ENCODE data around the gene CALHM3. TPM values are rescaled to one million over a fixed set of nuclear protein-coding genes. Genes with fewer than 3 reads are reported as not detected.

CALHM3 gene
- total and polyA plus RNA-seq, 8 donors: 0.08 to 1.5 (median 0.17) TPM

- ATAC-seq: no peak
- no peak for TF ChIP-seq CTCF (IDR thresholded peaks at IDR 0.05)
- 61 to 62% methylated on average over 4 of the region's 4 CpGs for WGBS, 2 donors
- Histone ChIP-seq H3K9me3 (no peaks in the 10 kb centered on the region), H3K36me3 (no peaks in the 10 kb centered on the region), H3K27ac (no peak overlapping the region), H3K4me3 (no peak overlapping the region), H3K4me1 (no peaks in the 10 kb centered on the region), H3K27me3 (no peaks in the 10 kb centered on the region)
- FAIRE-seq: no peak
- DNase-seq: no peak
- intact Hi-C loops (cut with DNase I): no loop called here
Measured at GRCh38 chr10:103459615-103460014, 19.4 kb downstream of the CALHM3 start.

GRCh38 chr10:103458720-103459119, 20.3 kb downstream of the CALHM3 start, which contains the start of gene CALHM1:
CALHM1 (minus strand) TSS chr10:103458900; CDS start chr10:103458751, 149 bp downstream.
- no peak within 1 kb of the TSS for H3K4me3 ChIP-seq
- no peaks in the 10 kb centered on the region for H3K9me3 ChIP-seq
- H3K36me3 ChIP-seq: no peaks in the 10 kb centered on the region
- 78 to 82% methylated on average over 9 of the region's 9 CpGs for WGBS, 2 donors
- no peak for ATAC-seq
- no peak for DNase-seq
- intact Hi-C loops (cut with DNase I): no loop called here
- no peak for TF ChIP-seq CTCF (IDR thresholded peaks at IDR 0.05)
- FAIRE-seq: no peak
- no peaks in the 10 kb centered on the region for H3K27me3 ChIP-seq
- no peaks in the 10 kb centered on the region for H3K4me1 ChIP-seq
- no peak within 1 kb of the TSS for H3K27ac ChIP-seq

- H3K4me1 ChIP-seq: no peaks in the 10 kb centered on the region
- WGBS, 2 donors: 93 to 95% methylated on average over 34 to 39 of the region's 39 CpGs
- FAIRE-seq: no peak
- no peak for ATAC-seq
- intact Hi-C loops (cut with DNase I): no loop called here
- no peaks in the 10 kb centered on the region for H3K9me3 ChIP-seq
- TF ChIP-seq CTCF (IDR thresholded peaks at IDR 0.05): no peak
- DNase-seq: no peak
- no peaks in the 10 kb centered on the region for H3K36me3 ChIP-seq
- H3K4me3 ChIP-seq: no peak overlapping the region
- H3K27me3 ChIP-seq: no peaks in the 10 kb centered on the region
- H3K27ac ChIP-seq: no peak overlapping the region
Measured at GRCh38 chr10:103457896-103458583, 21.0 kb downstream of the CALHM3 start.

- 75 to 84% methylated on average over 8 of the region's 8 CpGs for WGBS, 2 donors
- intact Hi-C loops (cut with DNase I): no loop called here
- no peak for DNase-seq
Measured at GRCh38 chr10:103457176-103457712, 21.8 kb downstream of the CALHM3 start.

More at GRCh38 chr10:103457176-103457712, 21.8 kb downstream of the CALHM3 start:
- TF ChIP-seq CTCF (IDR thresholded peaks at IDR 0.05): no peak
- H3K27me3 ChIP-seq: no peaks in the 10 kb centered on the region
- H3K36me3 ChIP-seq: no peaks in the 10 kb centered on the region
- no peaks in the 10 kb centered on the region for H3K9me3 ChIP-seq
- H3K27ac ChIP-seq: no peak overlapping the region
- ATAC-seq (no peak), FAIRE-seq (no peak)
- peaks cover 0 to 4% (median 0%) of the 10 kb centered on the region in 3 donors for H3K4me1 ChIP-seq
- no peak overlapping the region for H3K4me3 ChIP-seq
